ENCODE data around the gene INPP5A.

DNA sequence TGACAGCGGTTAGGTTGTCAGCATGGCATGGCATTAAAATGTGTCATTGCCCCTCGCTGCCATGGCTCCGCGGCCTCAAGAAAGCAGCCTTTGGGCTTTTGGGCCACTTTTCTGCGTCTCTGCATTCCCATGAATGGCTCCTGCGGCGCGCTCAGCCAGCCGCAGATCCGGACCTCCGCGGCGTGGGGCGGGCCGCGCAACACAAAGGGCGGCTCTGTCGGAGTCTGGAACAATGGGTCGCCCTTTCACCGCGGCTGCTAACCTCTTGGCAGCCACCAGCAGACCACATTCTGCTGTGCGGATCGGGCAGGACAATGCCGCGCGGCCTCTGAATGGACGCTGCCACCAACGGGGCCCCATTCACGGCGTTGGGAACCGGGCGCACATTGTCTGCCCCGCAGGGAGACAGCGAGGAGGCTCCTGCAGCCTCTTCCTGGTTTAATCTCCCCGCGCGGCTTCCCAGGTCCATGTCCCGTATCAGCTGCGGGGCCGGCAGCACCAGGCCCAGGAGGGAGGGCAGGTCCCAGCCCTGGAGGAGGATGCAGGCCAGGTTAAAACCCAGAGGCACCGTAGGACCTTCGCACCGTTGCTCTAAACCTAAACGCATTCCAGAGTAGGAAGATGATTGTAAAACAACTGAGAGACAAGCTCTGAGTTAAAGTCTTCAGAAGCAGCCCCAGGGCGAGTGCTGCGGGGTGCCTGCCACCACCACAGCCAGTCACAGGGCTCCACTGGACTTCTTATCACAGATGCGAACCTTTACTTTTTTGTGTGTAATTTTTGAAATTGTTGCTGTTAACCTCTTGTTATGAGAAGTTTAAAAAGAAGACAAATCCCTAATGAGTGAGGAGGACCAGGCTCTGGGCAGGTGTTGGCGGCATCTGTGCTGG is 176.8 kb downstream of the INPP5A start:
- TF ChIP-seq POLR2AphosphoS5 (IDR thresholded peaks at IDR 0.05), result peak in 1 of 4 donors; percentile 15
- TF ChIP-seq, protein P1, sequence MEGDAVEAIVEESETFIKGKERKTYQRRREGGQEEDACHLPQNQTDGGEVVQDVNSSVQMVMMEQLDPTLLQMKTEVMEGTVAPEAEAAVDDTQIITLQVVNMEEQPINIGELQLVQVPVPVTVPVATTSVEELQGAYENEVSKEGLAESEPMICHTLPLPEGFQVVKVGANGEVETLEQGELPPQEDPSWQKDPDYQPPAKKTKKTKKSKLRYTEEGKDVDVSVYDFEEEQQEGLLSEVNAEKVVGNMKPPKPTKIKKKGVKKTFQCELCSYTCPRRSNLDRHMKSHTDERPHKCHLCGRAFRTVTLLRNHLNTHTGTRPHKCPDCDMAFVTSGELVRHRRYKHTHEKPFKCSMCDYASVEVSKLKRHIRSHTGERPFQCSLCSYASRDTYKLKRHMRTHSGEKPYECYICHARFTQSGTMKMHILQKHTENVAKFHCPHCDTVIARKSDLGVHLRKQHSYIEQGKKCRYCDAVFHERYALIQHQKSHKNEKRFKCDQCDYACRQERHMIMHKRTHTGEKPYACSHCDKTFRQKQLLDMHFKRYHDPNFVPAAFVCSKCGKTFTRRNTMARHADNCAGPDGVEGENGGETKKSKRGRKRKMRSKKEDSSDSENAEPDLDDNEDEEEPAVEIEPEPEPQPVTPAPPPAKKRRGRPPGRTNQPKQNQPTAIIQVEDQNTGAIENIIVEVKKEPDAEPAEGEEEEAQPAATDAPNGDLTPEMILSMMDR (IDR thresholded peaks at IDR 0.05), result no peak
- no peak for TF ChIP-seq EP300 (IDR thresholded peaks at IDR 0.05)

Measured in sigmoid colon (tissue), 4 donors.